GM12878 (cell line): ENCODE data around the gene FAM9A. TPM values are rescaled to one million over a fixed set of nuclear protein-coding genes. Genes with fewer than 3 reads are reported as not detected.

Source experiments
- ATAC-seq: fragments of 200-7000 bp; cut with Tn5 transposase; 3 replicates; pipeline ENCODE4 v1.9.1; 2020; ENCODE audit warnings: mild to moderate bottlenecking, moderate library complexity
- Bru-seq: library from RNA; stranded (reverse); fragments of 400-500 nt; gene quantifications from one replicate; lab custom pipeline; 2021; lab: Mats Ljungman, UMichigan
- BruChase-seq, 2 experiments: library from RNA; stranded (reverse); fragments of 400-500 nt; gene quantifications; one replicate each; lab custom pipeline; 2021; lab: Mats Ljungman, UMichigan
- BruUV-seq: library from RNA; stranded (reverse); fragments of 400-500 nt; replicated peaks from 2 replicates; lab custom pipeline; 2021; lab: Mats Ljungman, UMichigan
- CTCF ChIA-PET: fragments of 300-600 bp; sonication (Branson Sonifier 250); formaldehyde crosslinking; extraction: SDS; loops from one replicate; lab custom pipeline; 2021; ENCODE audit warnings: inconsistent platforms; lab: Yijun Ruan, JAX
- POLR2A ChIA-PET: fragments of 350-600 bp; formaldehyde crosslinking; extraction: SDS; loops from one replicate; lab custom pipeline; 2021; ENCODE audit warnings: inconsistent platforms; lab: Charles Lee
- RAD21 ChIA-PET: fragments of 300-600 bp; sonication (Branson Sonifier 250); formaldehyde crosslinking; loops from one replicate; lab custom pipeline; 2023; ENCODE audit warnings: antibody characterized with exemption; ENCODE audit not compliant: unreplicated experiment; lab: Charles Lee
- SMC1A ChIA-PET: fragments of 300-600 bp; sonication (Branson Sonifier 250); formaldehyde crosslinking; loops from one replicate; lab custom pipeline; 2023; ENCODE audit not compliant: unreplicated experiment, uncharacterized antibody; lab: Charles Lee
- DNase-seq: peaks from one replicate; pipeline ENCODE4 v3.0.0-alpha.2; 2011; ENCODE audit warnings: low read depth, low spot score
- FAIRE-seq: peaks from 3 replicates; lab custom pipeline; 2011; peaks lifted over from hg19 to GRCh38; lab: Jason Lieb, UNC
- H2AFZ ChIP-seq: 2 replicates; pipeline ENCODE4 v1.6.0; 2011; ENCODE audit warnings: low read depth, low read length, control low read depth; ENCODE audit not compliant: control insufficient read depth
- H3K27ac ChIP-seq: 2 replicates; pipeline ENCODE4 v1.5.1; 2011; ENCODE audit warnings: control low read depth; ENCODE audit not compliant: control insufficient read depth, insufficient read depth
- H3K27me3 ChIP-seq, 2 experiments: replicated peaks in 1 of 2; 2 replicates each; pipeline versions ENCODE4 v1.6.0 to v1.6.1; 2011; ENCODE audit warnings: low read length in 1 of 2; ENCODE audit not compliant: control insufficient read depth in 2 of 2, insufficient read depth in 2 of 2
- H3K36me3 ChIP-seq, 2 experiments: 2 replicates each; pipeline ENCODE4 v1.5.1; 2011; ENCODE audit warnings: low read length in 1 of 2; ENCODE audit not compliant: control insufficient read depth in 2 of 2, insufficient read depth in 2 of 2
- H3K4me1 ChIP-seq: 2 replicates; pipeline ENCODE4 v1.6.1; 2011; ENCODE audit warnings: mild to moderate bottlenecking, low read length, moderate library complexity, mixed read lengths; ENCODE audit not compliant: control insufficient read depth, insufficient read depth
- H3K4me2 ChIP-seq: 2 replicates; pipeline ENCODE4 v1.6.0; 2011; ENCODE audit warnings: control low read depth; ENCODE audit not compliant: control insufficient read depth, insufficient read depth
- H3K4me3 ChIP-seq: fragments of 200-600 bp; sonication (generic); 2 replicates; pipeline ENCODE4 v1.5.1; 2016
- H3K79me2 ChIP-seq: 2 replicates; pipeline ENCODE4 v1.6.0; 2011; ENCODE audit warnings: low read length; ENCODE audit not compliant: control insufficient read depth, insufficient read depth
- H3K9ac ChIP-seq: 2 replicates; pipeline ENCODE4 v1.8.0; 2011; ENCODE audit warnings: low read length, control low read depth, mixed read lengths; ENCODE audit not compliant: control insufficient read depth, insufficient read depth
- H3K9me3 ChIP-seq: replicated peaks from 3 replicates; pipeline ENCODE4 v1.5.1; 2011; ENCODE audit warnings: mild to moderate bottlenecking, low read length; ENCODE audit not compliant: control insufficient read depth, insufficient read depth
- H4K20me1 ChIP-seq: 2 replicates; pipeline ENCODE4 v1.6.0; 2011; ENCODE audit not compliant: control insufficient read depth, insufficient read depth
- FOS ChIP-seq: IDR thresholded peaks from 3 replicates; pipeline ENCODE4 v1.6.1; 2011; ENCODE audit warnings: borderline replicate concordance; ENCODE audit not compliant: insufficient read length; ENCODE audit errors: extremely low read depth
- WGBS: methylation state at CpG from one replicate; pipeline ENCODE4 v1.1.6; 2016; ENCODE audit warnings: low lambda C conversion rate; ENCODE audit not compliant: insufficient replicate concordance, insufficient coverage; ENCODE audit errors: missing lambda C conversion rate; 5-methylcytosine and 5-hydroxymethylcytosine counted together
- in situ Hi-C: fragments of 300-500 bp; cut with MboI; formaldehyde crosslinking; loops from 9 replicates; pipeline ENCODE4 v1.14.3; 2018; ENCODE audit warnings: mixed read lengths
- intact Hi-C: fragments of 100-400 bp; cut with micrococcal nuclease; formaldehyde crosslinking; loops from one replicate; pipeline ENCODE4 v1.14.2; 2022; ENCODE audit not compliant: unreplicated experiment
- long read RNA-seq, 2 experiments: library from polyadenylated mRNA; unstranded; transcript quantifications; one replicate each; pipeline ENCODE4 v2.0.0, GENCODE V29; 2019 to 2020
- polyA minus RNA-seq, 3 experiments: library from RNA; depleted of rRNA, polyadenylated mRNA; stranded (reverse); fragments of >200 nt; gene quantifications; 2 replicates each; pipeline ENCODE4 v1.2.3, GENCODE V29; 2011
- polyA plus RNA-seq, 11 experiments: library from polyadenylated mRNA; depleted of rRNA in 4 of 11; unstranded in 6 of 11; stranded (reverse) in 5 of 11; fragments of >200 nt; fragmentation: Nextera tagmentation in 4 of 11; fragmentation: Illumina TruSeq in 1 of 11; extraction: Ambion mirVana in 4 of 11; extraction: Trizol in 1 of 11; gene quantifications; 1 replicate in 1 of 11; 2 replicates in 10 of 11; pipeline versions ENCODE4 v1.2.1 to v1.2.3, GENCODE V29; 2011 to 2016; ENCODE audit warnings: inconsistent platforms in 2 of 11, missing spikeins in 2 of 11, low read depth in 1 of 11
- total RNA-seq, 4 experiments: library from RNA; depleted of rRNA in 3 of 4; stranded (reverse); fragments of >200 nt in 3 of 4; fragmentation: Illumina TruSeq in 1 of 4; extraction: Trizol in 1 of 4; gene quantifications; 2 replicates each; pipeline versions ENCODE4 v1.2.1 to v1.2.3, GENCODE V29; 2013 to 2021
- TF ChIP-seq, protein P1 (sequence below): fragments of 450-650 bp; formaldehyde crosslinking; IDR thresholded peaks from 2 replicates; pipeline ENCODE4 v1.5.0; 2022; ENCODE audit warnings: mild to moderate bottlenecking, missing genetic modification characterization

The FAM9A gene
- total RNA-seq (2013; cell fraction: nucleolus; rRNA removed) = not detected in 2 replicates
- total RNA-seq (2014; rRNA removed) (not detected in 2 replicates), total RNA-seq (2014; rRNA removed; fragmentation: Illumina TruSeq; extraction: Trizol) (not detected in 2 replicates), total RNA-seq (2021) (not detected in 2 replicates), polyA plus RNA-seq (2011; rRNA removed) (not detected in 2 replicates), polyA plus RNA-seq (2014; fragmentation: Illumina TruSeq; extraction: Trizol) (not detected in 2 replicates), polyA plus RNA-seq (2014; fragmentation: Nextera tagmentation; extraction: Ambion mirVana) (not detected), polyA plus RNA-seq (2014; rRNA removed) (not detected in 2 replicates), polyA plus RNA-seq (2016; fragmentation: Nextera tagmentation; extraction: Ambion mirVana) (not detected), polyA minus RNA-seq (2011; rRNA and poly(A)+ RNA removed) (not detected in 2 replicates), Bru-seq, nascent RNA (not detected), BruChase-seq, experiment 1, labeled RNA remaining after a 6-hour chase (not detected), BruChase-seq, experiment 2, labeled RNA remaining after a 2-hour chase (not detected)
- not detected for polyA plus RNA-seq (2011; ENCODE audit: low read depth)
- not detected in 2 replicates for polyA plus RNA-seq (2011; cell fraction: cytosol; rRNA removed)
- not detected in 2 replicates for polyA plus RNA-seq (2011; cell fraction: nucleus; rRNA removed)
- not detected in 2 replicates for polyA plus RNA-seq (2012)
- not detected in 2 replicates for polyA minus RNA-seq (2011; cell fraction: cytosol; rRNA and poly(A)+ RNA removed)
- polyA minus RNA-seq (2011; cell fraction: nucleus; rRNA and poly(A)+ RNA removed) = not detected in 2 replicates
- long read RNA-seq, experiment 1 = 0 reads
- long read RNA-seq, experiment 2 = 0 reads

DNA sequence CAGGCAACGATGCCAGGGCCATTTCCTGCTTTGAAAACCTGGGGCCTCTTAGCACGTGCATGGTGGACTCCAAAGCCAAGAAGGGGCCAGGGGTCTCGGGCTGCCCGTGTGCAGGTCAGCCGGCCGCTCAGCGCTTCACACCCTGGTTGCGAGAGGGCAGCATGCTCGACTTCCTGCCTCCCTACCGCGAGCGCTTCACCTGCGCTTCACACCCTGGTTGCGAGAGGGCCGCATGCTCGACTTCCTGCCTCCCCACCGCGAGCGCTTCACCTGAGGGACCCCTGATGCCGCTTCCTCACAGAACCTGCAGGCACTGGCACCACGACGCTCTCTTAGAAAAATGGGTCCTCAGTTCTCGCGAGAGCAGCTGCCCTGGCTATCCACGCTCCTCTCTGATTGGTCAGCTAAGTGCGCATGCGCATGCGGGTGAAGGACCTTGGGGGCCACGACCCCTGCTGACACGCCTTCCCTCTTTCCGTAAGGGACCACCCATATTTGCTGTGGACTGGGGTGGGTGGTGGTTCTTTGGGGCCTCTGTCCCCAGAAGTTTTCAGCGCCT is at the start of gene FAM9A:
TSS of gene FAM9A (minus strand) at position 343 of the 559 bp plus-strand sequence. CDS start 1,212 bp downstream, outside the sequence.
- FAIRE-seq = no peak
- ChIA-PET POLR2A (no interaction called here), CTCF (no interaction called here), RAD21 (no interaction called here), SMC1A (no interaction called here)
- intact Hi-C loops (no loop called here), in situ Hi-C loops (loop anchor here (25.0 kb wide), 1 partner anchor 1311 kb away; no protein-coding TSS in a partner anchor)
- H3K4me2 ChIP-seq = no peak within 1 kb of the TSS
- H3K9me3 ChIP-seq = no peaks in the 10 kb centered on the region
- H3K79me2 ChIP-seq = no peaks in the 10 kb centered on the region
- 70% methylated on average over 29 of the region's 32 CpGs for WGBS
- H3K36me3 ChIP-seq = no peaks in the 10 kb centered on the region
- H3K4me1 ChIP-seq = no peaks in the 10 kb centered on the region
- H3K27me3 ChIP-seq = no peaks in the 10 kb centered on the region
- H3K27ac ChIP-seq = no peak within 1 kb of the TSS
- no peak for DNase-seq
- no peak for ATAC-seq
- H3K9ac ChIP-seq = no peak within 1 kb of the TSS
- BruUV-seq = no TSS peak
- H4K20me1 ChIP-seq = no peaks in the 10 kb centered on the region
- no peak for TF ChIP-seq FOS
- TF ChIP-seq, protein P1, sequence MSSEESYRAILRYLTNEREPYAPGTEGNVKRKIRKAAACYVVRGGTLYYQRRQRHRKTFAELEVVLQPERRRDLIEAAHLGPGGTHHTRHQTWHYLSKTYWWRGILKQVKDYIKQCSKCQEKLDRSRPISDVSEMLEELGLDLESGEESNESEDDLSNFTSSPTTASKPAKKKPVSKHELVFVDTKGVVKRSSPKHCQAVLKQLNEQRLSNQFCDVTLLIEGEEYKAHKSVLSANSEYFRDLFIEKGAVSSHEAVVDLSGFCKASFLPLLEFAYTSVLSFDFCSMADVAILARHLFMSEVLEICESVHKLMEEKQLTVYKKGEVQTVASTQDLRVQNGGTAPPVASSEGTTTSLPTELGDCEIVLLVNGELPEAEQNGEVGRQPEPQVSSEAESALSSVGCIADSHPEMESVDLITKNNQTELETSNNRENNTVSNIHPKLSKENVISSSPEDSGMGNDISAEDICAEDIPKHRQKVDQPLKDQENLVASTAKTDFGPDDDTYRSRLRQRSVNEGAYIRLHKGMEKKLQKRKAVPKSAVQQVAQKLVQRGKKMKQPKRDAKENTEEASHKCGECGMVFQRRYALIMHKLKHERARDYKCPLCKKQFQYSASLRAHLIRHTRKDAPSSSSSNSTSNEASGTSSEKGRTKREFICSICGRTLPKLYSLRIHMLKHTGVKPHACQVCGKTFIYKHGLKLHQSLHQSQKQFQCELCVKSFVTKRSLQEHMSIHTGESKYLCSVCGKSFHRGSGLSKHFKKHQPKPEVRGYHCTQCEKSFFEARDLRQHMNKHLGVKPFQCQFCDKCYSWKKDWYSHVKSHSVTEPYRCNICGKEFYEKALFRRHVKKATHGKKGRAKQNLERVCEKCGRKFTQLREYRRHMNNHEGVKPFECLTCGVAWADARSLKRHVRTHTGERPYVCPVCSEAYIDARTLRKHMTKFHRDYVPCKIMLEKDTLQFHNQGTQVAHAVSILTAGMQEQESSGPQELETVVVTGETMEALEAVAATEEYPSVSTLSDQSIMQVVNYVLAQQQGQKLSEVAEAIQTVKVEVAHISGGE (CRISPR knock-in tag) = no peak
- no peak within 1 kb of the TSS for H3K4me3 ChIP-seq
- no peak within 1 kb of the TSS for H2AFZ ChIP-seq
